GM20431 (cell line): ENCODE measurements around the gene SYDE2.
"Not testable (repeated sequence)": the region's sequence is repeated elsewhere in the genome, so short reads cannot be mapped to it uniquely, and the experiment has no call there.

Source experiments
- in situ Hi-C: fragments of 300-500 bp; cut with MseI, MboI; formaldehyde crosslinking; loops from one replicate; pipeline ENCODE4 v1.15.0; 2020; ENCODE audit warnings: low sequenced_read_pairs; ENCODE audit not compliant: unreplicated experiment

SYDE2 gene

DNA sequence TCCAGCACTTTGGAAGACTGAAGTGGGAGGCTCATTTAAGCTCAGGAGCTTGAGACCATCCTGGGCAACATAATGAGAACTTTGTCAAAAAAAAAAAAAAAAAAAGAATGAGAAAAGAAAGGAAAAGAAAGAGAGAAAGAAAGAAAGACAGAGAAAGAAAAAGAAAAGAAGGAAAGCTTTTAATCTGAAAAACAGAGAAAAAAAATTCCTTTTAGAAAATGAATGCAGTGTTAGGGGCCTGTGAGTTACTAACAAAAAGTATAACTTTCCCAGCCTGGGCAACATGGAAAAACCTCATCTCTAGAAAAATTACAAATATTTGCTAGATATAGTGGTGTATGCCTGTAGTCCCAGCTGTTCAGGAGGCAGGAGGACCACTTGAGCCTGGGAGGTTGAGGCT lies 15.9 kb upstream of the SYDE2 start:
- in situ Hi-C loops: no loop called here

DNA sequence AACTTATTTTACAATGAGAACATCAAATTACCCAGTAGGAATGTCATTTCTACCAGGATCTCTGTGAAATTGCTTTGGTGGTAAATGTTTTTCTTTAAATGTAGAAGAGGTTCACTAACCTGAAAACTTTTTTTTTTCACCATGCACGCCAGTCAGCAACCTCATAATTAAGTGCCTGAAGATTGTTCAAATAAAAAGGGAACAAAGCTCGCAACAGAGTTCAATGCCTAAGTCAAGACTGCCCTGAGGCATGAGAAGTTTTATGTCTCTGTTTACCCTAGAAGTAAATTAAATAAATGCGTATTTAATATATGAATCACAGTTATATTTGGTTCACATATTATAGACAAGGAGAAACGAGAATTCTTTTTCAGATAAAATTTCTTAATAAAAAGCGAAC lies 13.8 kb upstream of the SYDE2 start:
- in situ Hi-C loops: no loop called here

DNA sequence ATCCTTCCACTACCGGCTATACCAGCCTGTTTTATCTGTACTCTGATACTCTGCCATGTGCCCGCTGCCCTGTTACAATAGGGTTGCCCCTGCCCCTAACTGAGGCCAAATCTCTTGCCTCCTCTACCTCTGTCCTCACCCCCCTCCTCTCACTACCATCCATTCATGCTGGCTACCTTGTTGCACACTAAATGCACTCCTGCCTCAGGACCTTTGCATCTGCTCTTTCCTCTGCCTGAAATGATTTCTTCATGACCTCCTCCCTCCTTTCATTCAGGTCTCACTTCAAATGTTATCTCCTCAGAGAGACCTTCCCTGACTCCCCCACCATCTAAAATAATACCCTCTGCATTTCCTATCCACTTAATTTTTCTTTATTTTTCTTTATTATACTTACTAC lies 7.7 kb upstream of the SYDE2 start:
- in situ Hi-C loops: no loop called here

DNA sequence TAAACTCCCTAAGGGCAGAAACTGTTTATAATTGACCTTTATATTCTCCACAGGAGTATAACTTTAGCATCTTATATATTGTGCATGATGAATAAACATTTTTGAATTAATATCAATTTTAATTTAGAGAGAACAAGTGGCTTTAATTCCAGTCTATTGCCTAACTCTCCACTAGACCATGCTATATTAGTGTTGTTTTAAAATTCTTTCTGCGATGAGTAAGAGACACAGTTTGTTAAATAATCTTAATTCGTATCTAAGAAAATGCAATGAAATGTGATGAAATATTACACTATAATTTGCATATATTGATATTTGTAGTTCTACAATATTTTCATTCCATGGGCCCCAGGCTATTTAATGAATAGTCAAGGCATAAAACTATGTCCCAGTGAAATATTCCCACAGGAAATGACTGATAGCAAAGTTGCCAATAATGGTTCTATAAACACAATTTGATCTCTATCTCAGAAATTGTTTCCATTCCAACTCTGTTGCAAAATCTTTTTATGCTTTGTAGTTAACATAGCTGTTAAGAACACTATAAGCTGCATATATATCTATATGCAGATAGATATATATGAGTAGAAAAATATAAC lies 2.9 kb upstream of the SYDE2 start:
- in situ Hi-C loops: no loop called here

DNA sequence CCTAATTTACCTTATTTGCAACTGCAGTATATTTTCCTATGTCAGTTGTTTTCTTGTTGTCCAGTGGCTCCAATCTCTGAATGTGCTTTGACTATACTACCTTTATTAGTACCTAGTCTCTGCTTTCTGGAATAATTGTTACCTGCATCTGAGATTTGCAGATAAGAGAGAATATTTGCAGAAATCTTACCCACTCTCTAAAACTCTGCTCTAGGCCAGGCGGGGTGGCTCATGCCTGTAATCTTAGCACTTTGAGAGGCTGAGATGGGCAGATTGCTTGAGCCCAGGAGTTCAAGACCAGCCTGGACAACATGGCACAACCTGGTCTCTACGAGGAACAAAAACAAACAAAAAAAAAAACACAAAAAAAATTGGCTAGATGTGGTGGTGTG lies 2.0 kb upstream of the SYDE2 start:
- in situ Hi-C loops: no loop called here

DNA sequence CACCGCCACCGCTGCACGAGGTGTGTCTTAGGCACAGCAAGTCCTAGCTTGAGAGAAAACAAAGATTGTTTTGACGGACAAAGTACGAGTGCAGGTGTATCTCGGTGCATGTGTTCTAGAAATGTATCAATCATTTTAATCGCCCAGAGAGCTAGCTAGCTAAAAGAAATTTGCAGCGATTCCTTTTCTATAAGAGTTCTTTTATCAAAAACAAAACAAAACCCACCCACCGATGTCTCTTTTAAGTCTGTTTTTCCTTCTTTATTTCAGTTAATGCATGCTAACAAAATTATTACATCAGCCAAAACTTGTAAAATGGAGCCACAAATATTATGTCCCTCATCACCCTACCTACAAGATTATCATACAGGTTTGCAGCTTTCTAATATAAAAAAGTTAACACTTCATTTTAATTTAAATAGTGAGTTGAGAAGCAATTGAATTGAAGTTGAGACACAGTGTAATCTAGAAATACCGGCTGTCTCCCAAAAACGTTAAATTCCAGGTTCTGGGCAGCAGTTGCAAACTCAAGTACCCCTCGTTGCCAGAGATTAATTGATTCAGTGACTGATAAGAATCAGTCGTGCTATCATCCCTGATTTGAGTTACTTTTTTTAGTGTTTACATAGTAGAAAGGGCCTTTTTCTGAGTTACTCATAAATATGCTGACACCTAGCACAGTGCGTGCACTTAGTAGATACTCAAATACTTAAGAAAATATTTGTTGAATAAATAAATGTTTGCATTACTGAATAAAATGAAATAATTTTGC lies 1.5 kb upstream of the SYDE2 start:
- in situ Hi-C loops: no loop called here

DNA sequence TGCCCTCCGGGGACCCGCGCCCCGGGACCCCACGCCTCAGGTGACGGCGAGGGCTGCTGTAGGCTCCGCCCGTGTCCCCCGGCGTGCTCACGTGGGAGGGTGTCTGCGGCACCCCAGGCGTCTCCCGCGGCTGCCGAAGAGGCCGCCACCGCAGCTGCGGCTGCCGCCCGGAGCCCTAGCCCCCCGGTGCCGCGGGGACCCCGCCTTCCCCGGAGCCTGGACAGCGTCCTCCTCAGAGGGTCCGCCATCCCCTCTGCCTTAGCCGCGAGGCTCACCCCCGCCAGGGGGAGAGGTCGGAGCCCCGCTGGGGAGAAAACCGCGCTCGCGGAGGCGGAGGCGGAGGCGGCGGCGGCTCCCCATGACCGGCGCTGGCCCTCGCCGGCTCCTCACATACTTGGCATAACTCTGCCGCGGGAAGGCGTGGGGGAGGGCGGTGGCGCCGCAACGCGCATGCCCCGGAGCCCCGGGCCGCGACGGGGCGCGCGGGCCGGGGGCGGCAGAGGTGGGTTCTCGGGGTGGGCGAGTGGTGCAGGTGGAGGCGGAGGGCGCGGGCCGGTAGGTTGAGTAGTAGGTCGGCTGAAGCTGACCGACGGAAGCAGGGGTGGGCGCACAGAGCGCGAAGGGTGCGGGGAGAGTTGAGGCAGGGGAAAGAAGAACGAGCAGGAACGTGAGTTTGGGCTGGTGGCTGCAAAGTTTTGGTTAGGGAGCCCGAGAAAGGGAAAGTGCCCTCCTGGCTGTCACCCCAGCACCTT lies 700 bp upstream of the SYDE2 start:
- in situ Hi-C loops: no loop called here

DNA sequence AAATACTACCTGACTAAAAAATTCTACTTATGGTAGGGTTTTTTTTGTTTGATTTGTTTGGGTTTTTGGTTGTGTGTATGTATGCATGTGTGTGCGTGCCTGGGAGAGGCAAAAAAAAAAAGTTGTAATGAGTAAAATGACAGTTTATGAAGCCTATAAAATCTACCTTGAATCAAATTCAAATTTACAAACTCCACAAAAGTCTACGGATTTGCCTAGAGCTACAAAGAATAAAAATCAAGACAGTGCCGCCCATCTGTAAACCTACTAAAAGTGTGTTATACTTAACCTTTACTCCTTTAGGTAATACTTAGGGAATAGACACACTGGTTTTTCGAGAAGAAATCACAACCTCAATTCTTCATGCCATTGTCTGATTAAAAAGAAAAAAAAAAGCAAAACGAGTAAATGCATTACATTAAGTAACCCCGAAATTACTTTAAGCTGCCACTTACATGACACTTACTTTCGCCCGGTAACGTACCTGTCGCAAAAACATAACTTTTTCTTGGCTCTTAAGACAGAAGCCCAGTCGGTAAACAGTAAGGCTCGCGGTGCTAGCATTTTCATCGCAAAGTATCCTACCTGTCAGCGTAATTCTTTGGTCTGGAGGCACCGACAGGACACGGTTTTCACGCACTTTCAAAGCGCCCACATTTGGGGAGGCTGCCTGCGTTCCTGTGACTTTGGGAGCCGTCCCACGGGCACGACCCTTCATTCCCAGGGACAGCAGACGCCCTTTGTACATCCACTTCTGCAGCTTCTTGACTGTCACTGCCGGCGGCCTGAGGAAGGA lies 951 bp downstream of the SYDE2 start:
- in situ Hi-C loops: no loop called here

DNA sequence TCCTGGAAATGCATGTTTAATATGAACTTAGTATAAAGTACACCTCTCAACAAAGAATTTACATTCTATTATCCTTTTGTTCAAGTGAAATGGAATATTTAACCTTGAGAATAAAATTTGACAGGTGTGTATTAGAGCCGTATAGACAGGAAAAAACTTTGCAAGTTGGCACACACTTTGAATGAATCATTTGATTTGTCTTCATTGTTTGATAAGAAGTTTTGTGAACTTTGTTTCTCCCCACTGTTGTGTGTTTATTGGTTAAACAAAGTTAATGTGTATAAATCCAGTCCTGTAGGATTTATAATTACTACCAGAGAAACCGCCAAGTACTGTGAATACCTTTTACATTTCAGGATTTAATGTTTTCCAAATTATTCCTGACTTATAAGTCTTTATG lies 2.0 kb downstream of the SYDE2 start:
- in situ Hi-C loops: no loop called here

DNA sequence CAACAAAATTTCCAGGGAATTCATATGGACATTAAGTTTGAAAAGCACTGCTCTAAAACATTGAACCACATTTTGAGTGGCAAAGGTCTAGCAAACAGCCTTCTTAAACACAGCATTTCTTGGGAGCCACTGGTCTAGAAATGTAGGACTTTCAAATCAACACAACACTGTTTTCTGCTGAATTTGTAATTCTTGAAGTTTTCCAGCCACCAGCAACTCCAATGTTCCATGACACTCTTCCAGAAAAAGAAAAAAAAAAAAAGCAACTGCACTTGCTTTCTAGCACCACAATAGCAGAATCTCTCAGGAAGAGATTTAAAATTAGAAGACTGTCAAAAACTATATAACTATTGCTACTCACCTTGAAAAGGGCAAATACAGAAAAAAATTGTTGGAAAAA lies 4.5 kb downstream of the SYDE2 start:
- in situ Hi-C loops: no loop called here

DNA sequence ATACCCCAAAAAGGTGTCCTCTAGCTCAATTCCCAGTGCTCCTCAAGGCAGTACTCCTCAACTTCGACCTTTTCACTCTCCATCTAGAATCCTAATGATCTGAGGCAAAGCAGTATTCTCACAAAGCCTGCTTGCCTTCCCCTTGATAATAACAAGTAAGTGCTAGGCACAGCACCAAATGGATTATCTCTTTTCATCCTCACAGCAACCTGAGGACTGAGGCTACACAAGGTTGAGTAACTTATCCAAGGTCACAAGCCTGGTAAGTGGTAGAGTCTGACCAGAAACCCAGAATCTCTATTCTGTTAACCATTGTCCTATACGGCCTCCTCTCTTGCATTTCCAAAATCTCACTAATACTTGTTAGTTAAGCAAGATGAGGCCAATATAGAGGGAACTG lies 5.1 kb downstream of the SYDE2 start:
- in situ Hi-C loops: no loop called here

DNA sequence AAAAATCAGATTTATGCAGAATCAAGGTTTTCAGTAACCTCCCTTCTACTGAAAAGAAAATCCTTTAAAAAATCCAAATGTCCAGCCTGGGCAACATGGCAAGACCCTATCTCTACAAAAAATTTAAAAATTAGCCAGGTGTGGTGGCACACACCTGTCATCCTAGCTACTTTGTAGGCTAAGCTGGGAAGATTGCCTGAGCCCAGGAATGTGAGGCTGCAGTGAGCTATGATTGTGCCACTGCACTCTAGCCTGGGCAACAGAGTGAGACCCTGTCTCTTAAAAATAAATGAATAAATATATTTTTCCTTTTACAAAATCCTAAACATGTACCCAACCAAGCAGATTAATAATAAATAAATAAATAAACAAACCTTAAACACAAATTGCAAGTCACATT lies 8.7 kb downstream of the SYDE2 start:
- in situ Hi-C loops: not testable (repeated sequence)

DNA sequence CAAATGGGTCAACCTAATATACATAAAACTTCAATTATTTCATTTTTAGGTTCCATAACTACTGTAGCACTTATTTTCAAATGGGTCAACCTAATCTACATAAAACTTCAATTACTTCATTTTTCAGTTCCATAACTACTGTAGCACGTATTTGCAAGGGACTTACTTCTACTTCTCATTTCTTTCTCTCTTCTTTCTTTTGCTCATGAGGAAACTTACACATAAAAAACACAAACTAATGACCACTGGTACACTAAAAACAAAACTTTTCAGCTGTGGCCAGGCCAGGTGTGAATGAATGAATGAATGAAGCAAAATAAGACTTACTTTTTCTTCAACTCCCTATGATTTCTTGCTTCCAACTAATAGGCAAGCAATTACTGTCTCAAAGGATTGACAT lies 11.7 kb downstream of the SYDE2 start:
- in situ Hi-C loops: no loop called here

DNA sequence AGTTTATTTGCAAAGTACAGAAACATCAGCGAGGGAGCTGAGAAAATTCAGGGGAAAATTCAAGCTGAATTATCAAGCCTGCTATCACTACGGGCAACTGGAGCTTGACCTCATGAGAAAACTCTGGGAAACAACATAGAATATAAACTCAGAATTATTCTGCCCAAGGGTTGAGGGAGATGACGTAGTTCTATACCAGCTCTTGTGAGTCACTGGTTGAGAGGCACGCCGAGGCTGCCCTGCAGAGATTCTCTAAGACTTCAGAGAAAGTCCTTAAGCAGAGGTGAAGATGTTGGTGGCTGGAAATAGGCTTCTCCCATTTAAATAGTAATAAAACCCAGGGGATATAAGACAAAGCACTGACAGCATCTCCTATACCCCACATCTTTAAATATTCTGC lies 12.3 kb downstream of the SYDE2 start:
- in situ Hi-C loops: no loop called here

DNA sequence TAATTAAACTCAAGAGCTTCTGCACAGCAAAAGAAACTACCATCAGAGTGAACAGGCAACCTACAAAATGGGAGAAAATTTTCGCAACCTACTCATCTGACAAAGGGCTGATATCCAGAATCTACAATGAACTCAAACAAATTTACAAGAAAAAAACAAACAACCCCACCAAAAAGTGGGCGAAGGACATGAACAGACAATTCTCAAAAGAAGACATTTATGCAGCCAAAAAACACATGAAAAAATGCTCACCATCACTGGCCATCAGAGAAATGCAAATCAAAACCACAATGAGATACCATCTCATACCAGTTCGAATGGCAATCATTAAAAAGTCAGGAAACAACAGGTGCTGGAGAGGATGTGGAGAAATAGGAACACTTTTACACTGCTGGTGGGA lies 13.8 kb downstream of the SYDE2 start:
- in situ Hi-C loops: not testable (repeated sequence)

DNA sequence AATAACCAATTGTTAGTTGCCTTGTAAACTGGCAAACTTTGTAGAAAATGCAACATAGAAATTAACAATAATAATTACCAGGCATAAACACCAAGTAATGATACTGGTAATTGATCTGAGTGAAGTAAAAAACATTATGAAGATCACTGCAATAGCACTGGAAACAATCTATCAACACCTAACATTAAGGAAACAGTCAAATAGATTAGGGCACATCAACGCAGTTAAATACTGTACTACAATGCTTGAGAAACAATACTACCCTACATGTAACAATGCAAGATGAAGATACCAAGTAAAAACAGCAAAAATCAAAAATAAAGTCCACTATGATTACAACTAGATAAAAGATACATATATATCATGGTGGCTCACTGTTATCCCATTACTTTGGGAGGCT lies 16.6 kb downstream of the SYDE2 start:
- in situ Hi-C loops: no loop called here

DNA sequence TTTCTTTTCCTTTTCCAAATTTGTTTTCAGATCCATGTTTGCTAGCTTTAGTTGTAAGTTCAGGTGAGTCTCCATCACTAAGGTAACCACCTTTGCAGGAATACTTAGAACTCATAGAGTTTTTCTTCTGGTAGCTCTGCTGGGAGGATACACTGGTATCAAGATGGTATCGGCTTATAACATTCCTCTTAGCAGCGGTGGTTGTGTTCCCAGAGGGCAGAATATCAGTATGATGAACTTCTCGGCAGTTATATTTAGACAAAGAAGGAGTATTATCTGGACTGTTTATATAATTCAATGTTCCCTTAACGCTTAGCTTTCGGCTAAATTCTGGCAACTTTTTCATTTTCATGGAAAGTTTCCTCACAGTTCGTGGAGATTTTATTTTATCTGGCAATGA lies 18.1 kb downstream of the SYDE2 start:
- in situ Hi-C loops: no loop called here

DNA sequence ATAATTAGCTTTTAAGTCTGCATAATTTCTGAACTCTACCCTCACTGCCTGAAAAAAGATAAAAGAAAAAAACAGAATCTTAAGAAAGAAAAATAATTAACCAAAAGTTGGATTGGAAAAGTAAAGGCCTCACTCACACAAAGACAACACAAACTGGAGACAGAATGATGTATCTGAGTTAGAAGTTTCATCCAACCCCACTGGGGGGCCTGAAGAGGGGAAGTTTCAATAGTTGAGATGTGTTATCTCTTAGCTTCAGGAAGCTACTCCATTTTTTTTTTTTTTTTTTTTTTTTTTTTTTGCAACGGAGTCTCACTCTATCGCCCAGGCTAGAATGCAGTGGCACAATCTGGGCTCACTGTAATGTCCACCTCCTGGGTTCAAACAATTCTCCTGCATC lies 19.9 kb downstream of the SYDE2 start:
- in situ Hi-C loops: no loop called here

DNA sequence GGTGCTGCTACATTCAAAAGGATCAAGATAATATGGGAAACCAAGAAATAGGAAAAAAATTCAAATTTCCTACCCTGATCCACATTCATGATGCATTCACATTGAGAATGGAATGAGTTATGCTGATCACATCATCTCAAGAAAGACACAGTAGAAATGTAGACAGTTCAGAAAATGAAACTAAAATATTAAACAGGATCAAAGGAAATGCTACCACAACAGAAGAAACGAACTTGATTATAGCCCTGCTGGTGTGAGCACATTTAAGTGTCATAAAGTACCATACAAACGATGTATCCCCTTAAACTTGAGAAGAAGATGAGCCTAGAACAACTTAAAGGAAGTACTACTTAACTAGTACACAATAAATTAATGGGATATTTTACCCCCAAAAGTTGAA lies 21.3 kb downstream of the SYDE2 start:
- in situ Hi-C loops: no loop called here

DNA sequence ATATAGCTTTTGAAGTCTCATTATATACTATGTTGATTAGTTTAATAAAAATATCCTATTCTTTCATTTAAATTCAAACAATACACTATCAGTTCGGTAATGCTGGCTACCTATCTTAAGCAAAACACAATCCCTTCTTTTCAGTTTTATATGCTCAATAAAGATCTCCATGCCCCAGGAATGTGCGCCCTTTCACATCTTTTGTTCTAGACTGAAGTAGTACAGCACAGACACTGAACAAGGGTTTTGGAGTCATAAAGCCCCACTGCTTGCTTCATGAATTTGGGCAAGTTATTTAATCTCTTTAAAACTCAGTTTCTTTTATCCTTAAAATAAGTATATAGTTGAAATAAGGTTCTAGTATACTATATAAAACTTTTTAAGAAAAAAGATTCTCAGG lies 22.4 kb downstream of the SYDE2 start:
- in situ Hi-C loops: no loop called here

DNA sequence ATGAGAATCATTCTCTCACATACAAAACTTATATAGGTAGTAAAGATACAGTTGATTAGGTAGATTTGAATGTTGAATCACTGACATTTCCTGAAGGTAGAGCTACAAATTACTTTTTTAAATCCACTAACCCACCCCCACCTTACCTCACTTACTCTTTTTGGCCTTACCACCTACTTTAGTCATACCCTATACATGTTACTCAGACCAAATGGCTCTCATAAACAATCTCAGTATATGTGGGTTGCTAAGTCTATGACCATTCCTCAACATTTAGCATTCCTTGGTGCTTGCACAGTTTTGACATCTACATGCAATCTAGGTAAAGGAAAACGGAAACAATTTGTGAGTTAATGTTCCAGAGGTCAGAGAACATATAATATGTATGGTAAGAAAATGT lies 26.3 kb downstream of the SYDE2 start:
- in situ Hi-C loops: no loop called here
